HUES64 (cell line): ENCODE results near the gene CDX1.

Source experiments
- H3K27ac ChIP-seq: 2 replicates; pipeline ENCODE4 v1.7.0; 2013; ENCODE audit warnings: low read depth, low read length, inconsistent platforms
- H3K27me3 ChIP-seq: 2 replicates; pipeline ENCODE4 v1.6.1; 2013; ENCODE audit warnings: mild to moderate bottlenecking, low read length; ENCODE audit not compliant: insufficient read depth
- H3K36me3 ChIP-seq: 2 replicates; pipeline ENCODE4 v1.6.1; 2013; ENCODE audit warnings: mild to moderate bottlenecking, low read length; ENCODE audit not compliant: insufficient read depth
- H3K4me1 ChIP-seq: 2 replicates; pipeline ENCODE4 v1.6.1; 2013; ENCODE audit warnings: mild to moderate bottlenecking, low read length, moderate library complexity; ENCODE audit not compliant: insufficient read depth
- H3K4me3 ChIP-seq: 2 replicates; pipeline ENCODE4 v1.5.1; 2013; ENCODE audit warnings: mild to moderate bottlenecking, low read length, moderate library complexity
- H3K9ac ChIP-seq: 2 replicates; pipeline ENCODE4 v1.6.1; 2013; ENCODE audit warnings: mild to moderate bottlenecking, low read depth, low read length
- H3K9me3 ChIP-seq: 2 replicates; pipeline ENCODE4 v1.6.1; 2013; ENCODE audit warnings: low read depth, low read length; ENCODE audit not compliant: insufficient read depth
- WGBS: fragments of 150-250, 120-280 bp; methylation state at CpG from one replicate; pipeline ENCODE4 v1.1.7; 2013; ENCODE audit warnings: missing lambda C conversion rate; 5-methylcytosine and 5-hydroxymethylcytosine counted together

CDX1 gene

DNA sequence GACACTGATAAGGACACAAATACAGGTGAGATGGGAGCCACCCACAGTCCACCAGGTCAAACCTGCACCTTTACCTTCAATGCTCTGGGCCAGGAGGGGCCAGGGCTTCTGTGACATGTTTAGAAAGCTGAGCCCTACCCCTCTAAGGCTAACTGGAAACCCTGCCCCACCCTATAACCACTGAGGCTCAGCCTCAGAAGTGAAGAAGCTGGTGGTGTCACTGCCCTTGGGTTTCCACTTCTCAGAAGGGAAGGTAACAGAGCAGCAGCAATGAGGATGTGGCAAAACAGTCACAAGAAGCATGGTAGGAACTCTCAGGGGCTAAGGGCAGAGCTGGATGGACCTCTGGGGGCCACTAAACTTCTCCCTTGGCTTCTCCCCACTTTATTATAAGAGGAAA is 17.0 kb upstream of the CDX1 start:
- no peaks in the 10 kb centered on the region for H3K9me3 ChIP-seq
- H3K9ac ChIP-seq, result no peak overlapping the region
- no peaks in the 10 kb centered on the region for H3K27me3 ChIP-seq
- H3K4me1 ChIP-seq, result peaks cover 19% of the 10 kb centered on the region
- H3K4me3 ChIP-seq, result no peak overlapping the region
- H3K36me3 ChIP-seq, result no peaks in the 10 kb centered on the region
- H3K27ac ChIP-seq, result no peak overlapping the region

- H3K9ac ChIP-seq, result no peak overlapping the region
- peaks cover 23% of the 10 kb centered on the region for H3K4me1 ChIP-seq
- H3K36me3 ChIP-seq, result no peaks in the 10 kb centered on the region
- no peaks in the 10 kb centered on the region; the same call in 1 of the 2 replicates for H3K27me3 ChIP-seq
- H3K9me3 ChIP-seq, result no peaks in the 10 kb centered on the region
- H3K4me3 ChIP-seq, result no peak overlapping the region
- no peak overlapping the region for H3K27ac ChIP-seq
- WGBS, result 77% methylated on average over 12 of the region's 12 CpGs
Observed at GRCh38 chr5:150152636-150153462, 13.7 kb upstream of the CDX1 start.

- Histone ChIP-seq H3K4me3 (no peak overlapping the region), H3K9ac (no peak overlapping the region), H3K4me1 (peaks cover 23% of the 10 kb centered on the region), H3K27me3 (no peaks in the 10 kb centered on the region; the same call in 1 of the 2 replicates), H3K27ac (no peak overlapping the region), H3K9me3 (no peaks in the 10 kb centered on the region), H3K36me3 (no peaks in the 10 kb centered on the region)
- 64% methylated on average over 2 of the region's 2 CpGs for WGBS
Observed at GRCh38 chr5:150153483-150153882, 13.1 kb upstream of the CDX1 start.

GRCh38 chr5:150153957-150154617 is 12.5 kb upstream of the CDX1 start:
- WGBS, result 76% methylated on average over 9 of the region's 9 CpGs
- no peak overlapping the region for H3K27ac ChIP-seq

GRCh38 chr5:150154618-150155128 is 11.9 kb upstream of the CDX1 start:
- Histone ChIP-seq H3K4me3 (peak overlapping the region; percentile 50; the same call in 1 of the 2 replicates), H3K4me1 (peaks cover 23% of the 10 kb centered on the region), H3K9me3 (no peaks in the 10 kb centered on the region), H3K9ac (no peak overlapping the region), H3K36me3 (no peaks in the 10 kb centered on the region), H3K27me3 (no peaks in the 10 kb centered on the region; the same call in 1 of the 2 replicates), H3K27ac (no peak overlapping the region)
- WGBS, result 38% methylated on average over 6 of the region's 7 CpGs

More at GRCh38 chr5:150153957-150154617, 12.5 kb upstream of the CDX1 start:
- no peaks in the 10 kb centered on the region for H3K36me3 ChIP-seq
- H3K4me3 ChIP-seq, result peak overlapping the region; percentile 50; the same call in 1 of the 2 replicates
- peaks cover 23% of the 10 kb centered on the region for H3K4me1 ChIP-seq
- no peaks in the 10 kb centered on the region for H3K9me3 ChIP-seq
- H3K9ac ChIP-seq, result no peak overlapping the region
- no peaks in the 10 kb centered on the region; the same call in 1 of the 2 replicates for H3K27me3 ChIP-seq

DNA sequence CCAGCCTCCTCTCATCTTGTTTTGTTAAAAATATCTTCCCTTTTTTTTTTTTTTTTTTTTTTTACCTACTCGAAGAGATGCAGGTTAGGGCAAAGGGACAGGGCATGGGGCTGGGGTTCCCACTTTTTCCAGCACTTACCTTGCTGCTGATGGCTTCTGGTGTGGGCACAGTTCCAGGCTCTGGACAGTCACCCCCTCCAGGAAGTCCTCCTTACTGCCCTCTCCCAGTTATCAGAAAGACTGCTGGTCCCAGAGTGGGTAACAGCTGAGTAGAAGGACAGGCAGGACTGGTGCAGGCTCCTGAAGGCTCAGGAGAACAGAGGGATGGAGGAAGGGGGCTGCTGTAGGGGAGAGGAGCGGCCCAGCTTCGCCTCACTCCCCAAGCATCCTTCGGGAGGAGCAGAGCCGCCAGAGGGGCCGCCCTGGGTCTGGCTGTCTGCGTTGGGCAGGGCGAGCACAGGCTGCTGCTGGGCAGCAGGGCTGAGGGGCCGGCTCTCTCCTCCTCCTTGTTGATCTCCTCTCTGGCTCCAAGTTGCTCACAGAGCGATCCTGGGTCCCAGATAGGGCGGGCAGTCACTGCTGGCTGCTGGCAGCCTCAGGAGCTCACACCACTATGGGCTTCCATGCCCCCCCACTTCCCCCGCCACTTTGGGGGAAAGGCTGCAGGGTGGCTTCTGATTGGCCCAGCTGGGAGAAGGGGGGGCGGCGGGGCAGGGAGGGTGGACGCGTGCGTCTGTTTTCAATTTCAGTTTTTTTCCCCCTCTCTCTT is 11.1 kb upstream of the CDX1 start, which contains the start of gene PDGFRB:
Gene PDGFRB, minus strand, starts transcription at position 588 of the 769 bp plus-strand sequence. CDS start 18,798 bp downstream, outside the sequence.
- H3K27ac ChIP-seq, result no peak within 1 kb of the TSS
- 5% methylated on average over 15 of the region's 17 CpGs for WGBS
- no peaks in the 10 kb centered on the region for H3K36me3 ChIP-seq
- peak within 1 kb of the TSS; percentile 50 for H3K4me3 ChIP-seq
- peaks cover 27% of the 10 kb centered on the region for H3K4me1 ChIP-seq
- H3K9me3 ChIP-seq, result no peaks in the 10 kb centered on the region
- H3K27me3 ChIP-seq, result no peaks in the 10 kb centered on the region; the same call in 1 of the 2 replicates
- peak within 1 kb of the TSS; percentile 20; the same call in 1 of the 2 replicates for H3K9ac ChIP-seq

DNA sequence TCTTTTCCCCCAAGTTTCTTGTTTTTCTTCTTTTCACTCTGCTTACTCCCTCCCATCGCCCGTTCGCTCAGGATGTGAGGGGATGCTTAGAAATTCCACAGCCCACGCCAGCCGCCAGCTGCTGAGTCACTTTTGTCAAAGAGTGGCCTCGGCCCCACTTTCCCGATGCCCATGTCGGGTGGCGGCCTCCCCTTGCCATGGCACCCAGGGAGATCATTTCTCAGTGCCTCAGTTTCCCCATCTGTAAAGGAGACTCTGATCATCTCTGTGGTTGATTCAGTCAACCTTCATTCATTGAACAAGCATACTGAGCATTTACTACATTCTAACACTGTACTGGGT is 10.6 kb upstream of the CDX1 start:
- Histone ChIP-seq H3K27me3 (no peaks in the 10 kb centered on the region; the same call in 1 of the 2 replicates), H3K9ac (peak overlapping the region; percentile 20; the same call in 1 of the 2 replicates), H3K4me1 (peaks cover 27% of the 10 kb centered on the region), H3K36me3 (no peaks in the 10 kb centered on the region), H3K4me3 (peak overlapping the region; percentile 50), H3K9me3 (no peaks in the 10 kb centered on the region), H3K27ac (no peak overlapping the region)
- whole genome bisulfite sequencing, result 44% methylated on average over 9 of the region's 9 CpGs

GRCh38 chr5:150156540-150156939 is 10.0 kb upstream of the CDX1 start:
- H3K4me3 ChIP-seq, result no peak overlapping the region
- no peaks in the 10 kb centered on the region for H3K9me3 ChIP-seq
- H3K4me1 ChIP-seq, result peaks cover 27% of the 10 kb centered on the region
- H3K9ac ChIP-seq, result no peak overlapping the region
- WGBS, result 87% methylated on average over 4 of the region's 4 CpGs
- no peak overlapping the region for H3K27ac ChIP-seq
- H3K27me3 ChIP-seq, result no peaks in the 10 kb centered on the region; the same call in 1 of the 2 replicates
- H3K36me3 ChIP-seq, result no peaks in the 10 kb centered on the region

- WGBS, result 91% methylated on average over 3 of the region's 3 CpGs
- no peaks in the 10 kb centered on the region; the same call in 1 of the 2 replicates for H3K27me3 ChIP-seq
- H3K9ac ChIP-seq, result no peak overlapping the region
- peaks cover 27% of the 10 kb centered on the region for H3K4me1 ChIP-seq
- no peak overlapping the region for H3K27ac ChIP-seq
- H3K36me3 ChIP-seq, result no peaks in the 10 kb centered on the region
- H3K9me3 ChIP-seq, result no peaks in the 10 kb centered on the region
- H3K4me3 ChIP-seq, result no peak overlapping the region
Observed at GRCh38 chr5:150157168-150157567, 9.4 kb upstream of the CDX1 start.

DNA sequence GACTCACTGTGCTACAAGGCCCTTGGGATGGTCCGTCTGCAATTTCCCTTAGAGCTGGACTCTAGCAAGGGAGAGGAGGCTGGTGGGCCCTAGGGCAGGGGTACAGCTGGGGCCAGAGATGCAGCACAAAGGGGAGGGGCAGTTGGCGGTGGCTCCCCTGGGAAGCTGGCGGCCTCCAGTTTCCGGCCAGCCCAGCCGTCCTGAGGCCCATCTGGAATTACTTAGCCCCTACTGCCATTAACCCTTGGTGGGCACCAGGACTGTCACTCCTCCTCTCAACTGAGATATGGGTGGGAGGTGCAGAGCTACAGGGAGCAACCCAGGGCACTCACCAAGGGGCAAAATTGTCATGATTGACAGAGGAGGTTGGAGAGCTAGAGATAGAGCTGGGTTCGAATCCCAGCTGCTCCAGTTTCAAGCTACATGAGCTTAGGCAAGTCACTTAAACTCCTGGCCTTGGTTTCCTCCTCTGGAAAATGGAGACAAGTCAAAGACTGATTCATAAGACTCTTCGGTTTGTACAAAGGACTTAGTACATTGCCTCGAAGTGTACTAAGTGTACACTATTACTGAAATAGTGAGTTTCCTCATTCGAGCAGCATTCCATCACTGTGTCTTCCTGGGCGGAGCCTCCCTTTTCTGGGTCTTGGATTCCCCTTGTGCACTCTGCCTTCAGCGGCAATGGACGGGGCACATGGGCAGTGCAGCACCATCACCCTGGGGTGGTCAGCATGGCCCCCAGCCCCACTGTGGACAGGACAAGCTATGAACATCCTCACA is 8.2 kb upstream of the CDX1 start:
- H3K4me3 ChIP-seq, result no peak overlapping the region
- no peak overlapping the region for H3K27ac ChIP-seq
- H3K9me3 ChIP-seq, result no peaks in the 10 kb centered on the region
- H3K4me1 ChIP-seq, result peaks cover 26% of the 10 kb centered on the region
- H3K36me3 ChIP-seq, result no peaks in the 10 kb centered on the region
- peaks cover 4% of the 10 kb centered on the region for H3K27me3 ChIP-seq
- 87% methylated on average over 12 of the region's 12 CpGs for WGBS
- no peak overlapping the region for H3K9ac ChIP-seq
